Fibroblast of mammary gland (primary cell): Measurements from ENCODE around the gene CA4.

ENCODE experiments used
- DNase-seq: peaks from one replicate; pipeline ENCODE4 v3.0.0-alpha.2; 2010; ENCODE audit warnings: low read depth
- H3K4me3 ChIP-seq: 2 replicates; pipeline ENCODE4 v1.5.1; 2011; ENCODE audit warnings: low read depth, mild to moderate bottlenecking, low read length, moderate library complexity; ENCODE audit not compliant: control insufficient read depth
- CTCF ChIP-seq: conservative IDR thresholded peaks from 2 replicates; pipeline ENCODE4 v1.5.1; 2011; ENCODE audit warnings: low read depth, low read length, inconsistent platforms; ENCODE audit not compliant: control insufficient read depth, insufficient read depth

Gene CA4

DNA sequence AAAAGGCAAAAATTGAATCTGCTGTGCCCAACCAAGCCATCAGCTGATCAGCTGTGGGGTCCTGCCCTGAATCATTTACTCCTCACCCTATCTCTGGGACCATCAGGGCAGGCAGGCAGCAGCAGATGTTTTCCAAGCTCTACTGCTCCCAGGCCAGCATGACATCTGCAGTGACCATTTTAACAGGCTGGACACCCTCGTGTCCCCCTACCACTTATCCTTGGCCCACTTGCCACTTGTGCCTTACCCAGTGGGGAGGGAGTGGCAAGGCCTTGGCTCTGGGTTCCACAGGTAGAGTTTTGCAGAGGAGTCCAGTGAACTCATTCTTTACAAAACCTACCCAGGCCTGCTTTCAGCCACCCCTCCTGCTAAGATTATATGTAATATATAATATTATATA, 12.0 kb upstream of the CA4 start:
- DNase-seq = no peak
- TF ChIP-seq CTCF = no peak
- no peak overlapping the region for H3K4me3 ChIP-seq

GRCh38 chr17:60138769-60139437, 10.9 kb upstream of the CA4 start:
- TF ChIP-seq CTCF = no peak
- no peak for DNase-seq
- H3K4me3 ChIP-seq = no peak overlapping the region

- DNase-seq = peak; percentile 56
- no peak overlapping the region for H3K4me3 ChIP-seq
- peak; percentile 52 for TF ChIP-seq CTCF
These were observed 10.1 kb upstream of the CA4 start for GRCh38 chr17:60139438-60140285.

GRCh38 chr17:60141111-60142018, 8.4 kb upstream of the CA4 start:
- DNase-seq = no peak
- no peak overlapping the region for H3K4me3 ChIP-seq
- no peak for TF ChIP-seq CTCF

DNA sequence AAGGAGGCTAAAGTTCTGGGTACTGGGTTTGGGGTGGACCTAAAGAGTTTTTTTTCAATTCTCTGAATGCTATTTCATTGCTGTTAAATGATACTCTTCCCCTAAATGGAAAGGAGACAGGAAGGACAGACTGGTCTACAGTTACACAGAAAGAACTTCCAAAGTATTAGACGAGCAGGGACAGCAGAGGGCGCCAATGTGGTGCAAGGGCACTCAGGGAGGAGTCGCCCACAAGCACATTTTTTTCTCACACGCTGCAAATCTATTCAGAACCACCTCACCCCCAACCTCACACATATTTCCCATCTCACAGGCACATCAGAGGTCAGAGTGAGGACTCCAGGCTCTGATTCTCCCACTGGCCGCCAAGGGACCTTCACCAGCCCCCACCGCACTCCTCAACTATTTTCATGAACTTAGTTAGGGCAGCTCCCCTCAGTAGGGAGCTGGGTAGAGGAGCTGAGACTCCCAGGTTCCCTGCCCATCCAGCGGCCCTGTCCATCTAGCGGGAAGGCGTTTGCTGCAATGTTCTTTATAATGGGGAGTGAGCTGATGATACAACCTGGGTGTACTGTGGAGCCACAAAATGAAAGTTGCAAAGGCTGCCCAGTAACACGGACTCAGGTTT, 6.8 kb upstream of the CA4 start:
- DNase-seq = peak; percentile 85
- no peak overlapping the region for H3K4me3 ChIP-seq
- peak; percentile 84 for TF ChIP-seq CTCF
